NT2/D1 (cell line): ENCODE results near the gene ABI2.

Experiments used
- YY1 ChIP-seq: IDR thresholded peaks from 2 replicates; pipeline ENCODE4 v1.6.1; 2011; ENCODE audit not compliant: insufficient read length, insufficient read depth
- ZNF274 ChIP-seq: IDR thresholded peaks from 2 replicates; pipeline ENCODE4 v1.6.1; 2011; ENCODE audit warnings: mild to moderate bottlenecking, low read depth, low read length

GRCh38 chr2:203394519-203395227 lies 66.5 kb downstream of the ABI2 start:
- TF ChIP-seq YY1 (no peak), ZNF274 (no peak)
